Natural killer cell (primary cell): ENCODE measurements around the gene LRP8. TPM values are rescaled to one million over a fixed set of nuclear protein-coding genes. Genes with fewer than 3 reads are reported as not detected.
A peak's percentile ranks its signal among the peaks of the same experiment; 100 is the strongest.

Source experiments
- ATAC-seq, 3 donors: fragments of 150-1000 bp in 2 of 3; fragments of 200-7000 bp in 1 of 3; cut with Tn5 transposase; 1 replicate in 1 of 3; 2 replicates in 2 of 3; pipeline ENCODE4 v1.10.0; 2021; ENCODE audit warnings: mild to moderate bottlenecking in 2 of 3, moderate library complexity in 2 of 3
- DNase-seq, 2 donors: peaks; one replicate each; pipeline versions ENCODE4 v3.0.0 to v3.0.0-alpha.2; 2013 to 2021; ENCODE audit warnings: mixed read lengths in 1 of 2
- H3K27ac ChIP-seq: one replicate; pipeline ENCODE4 v1.5.1; 2013; ENCODE audit warnings: mild to moderate bottlenecking, low read length
- H3K27me3 ChIP-seq: one replicate; pipeline ENCODE4 v1.6.1; 2013; ENCODE audit warnings: low read length; ENCODE audit not compliant: control insufficient read depth, insufficient read depth
- H3K36me3 ChIP-seq: one replicate; pipeline ENCODE4 v1.6.1; 2013; ENCODE audit warnings: low read length; ENCODE audit not compliant: control insufficient read depth, insufficient read depth
- H3K4me1 ChIP-seq: one replicate; pipeline ENCODE4 v1.6.1; 2013; ENCODE audit warnings: low read length; ENCODE audit not compliant: control insufficient read depth, insufficient read depth
- H3K4me3 ChIP-seq: one replicate; pipeline ENCODE4 v1.5.1; 2013; ENCODE audit warnings: low read length
- H3K9me3 ChIP-seq: one replicate; pipeline ENCODE4 v1.6.1; 2013; ENCODE audit warnings: low read length; ENCODE audit not compliant: control insufficient read depth, insufficient read depth
- H3K27ac Mint-ChIP-seq, 2 donors: one replicate each; pipeline ENCODE4 v1.8.0; 2022; ENCODE audit warnings: mild to moderate bottlenecking in 2 of 2, mixed read lengths in 2 of 2, moderate library complexity in 1 of 2
- H3K27me3 Mint-ChIP-seq, 2 donors: one replicate each; pipeline ENCODE4 v1.8.0; 2022; ENCODE audit warnings: low read depth in 2 of 2, mixed read lengths in 2 of 2
- H3K36me3 Mint-ChIP-seq: one replicate; pipeline ENCODE4 v1.8.0; 2022; ENCODE audit warnings: mixed read lengths
- H3K4me1 Mint-ChIP-seq, 2 donors: one replicate each; pipeline ENCODE4 v1.8.0; 2022; ENCODE audit warnings: mixed read lengths in 2 of 2
- H3K4me3 Mint-ChIP-seq: one replicate; pipeline ENCODE4 v1.8.0; 2022; ENCODE audit warnings: mild to moderate bottlenecking, moderate library complexity, mixed read lengths
- H3K9me3 Mint-ChIP-seq, 2 donors: one replicate each; pipeline ENCODE4 v1.8.0; 2022; ENCODE audit warnings: mixed read lengths in 2 of 2
- WGBS: methylation state at CpG from one replicate; pipeline ENCODE4 v1.1.7; 2013; ENCODE audit warnings: missing lambda C conversion rate; ENCODE audit not compliant: insufficient coverage; 5-methylcytosine and 5-hydroxymethylcytosine counted together
- intact Hi-C: fragments of 100-400 bp; cut with micrococcal nuclease; formaldehyde crosslinking; loops from one replicate; pipeline ENCODE4 v1.14.2; 2022
- total RNA-seq, 4 donors: library from RNA; stranded (reverse); fragments of 120-200 nt in 1 of 4; gene quantifications; one replicate each; pipeline versions ENCODE4 v1.2.3 to v1.2.4, GENCODE V29; 2013 to 2022
- TF ChIP-seq, protein P1 (sequence below): fragments of 200-600 bp; IDR thresholded peaks from one replicate; pipeline ENCODE4 v1.8.0; 2022; ENCODE audit warnings: antibody characterized with exemption

The LRP8 gene
- total RNA-seq, 3 donors from 2014 or later (not counting 1 experiment from before 2014, with no cell fraction given): 23.2 to 27.3 (median 24.9) TPM

DNA sequence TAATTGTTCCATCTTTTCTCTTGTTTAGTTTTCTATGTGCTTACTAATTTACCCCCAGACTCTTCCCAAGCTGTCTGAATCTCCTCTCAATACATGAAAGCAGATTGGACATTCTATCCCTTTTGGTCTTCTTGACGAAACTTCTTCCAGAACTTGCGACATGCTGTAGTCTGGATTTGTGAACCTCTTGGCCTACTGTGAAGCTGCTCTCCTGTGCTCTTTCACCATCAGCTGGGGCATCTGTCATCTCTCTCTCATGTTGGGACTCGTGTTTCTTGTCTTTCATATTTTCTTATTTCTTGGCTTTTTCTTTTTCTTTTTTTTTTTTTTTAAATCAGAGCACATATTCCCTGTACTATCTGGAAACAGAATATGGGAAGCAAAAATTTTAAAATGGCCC, 124.4 kb downstream of the LRP8 start:
- Mint-ChIP-seq H3K36me3 (peaks cover 49% of the 10 kb centered on the region), H3K9me3 (peaks cover 2% of the 10 kb centered on the region in 2 donors), H3K4me3 (no peak overlapping the region), H3K4me1 (peaks cover 0 to 8% of the 10 kb centered on the region in 2 donors), H3K27me3 (no peaks in the 10 kb centered on the region), H3K27ac (no peak overlapping the region)
- intact Hi-C loops: no loop called here
- no peaks in the 10 kb centered on the region for H3K27me3 ChIP-seq
- no peak overlapping the region for H3K4me3 ChIP-seq
- H3K4me1 ChIP-seq: no peaks in the 10 kb centered on the region
- no peak overlapping the region for H3K27ac ChIP-seq
- TF ChIP-seq, protein P1, sequence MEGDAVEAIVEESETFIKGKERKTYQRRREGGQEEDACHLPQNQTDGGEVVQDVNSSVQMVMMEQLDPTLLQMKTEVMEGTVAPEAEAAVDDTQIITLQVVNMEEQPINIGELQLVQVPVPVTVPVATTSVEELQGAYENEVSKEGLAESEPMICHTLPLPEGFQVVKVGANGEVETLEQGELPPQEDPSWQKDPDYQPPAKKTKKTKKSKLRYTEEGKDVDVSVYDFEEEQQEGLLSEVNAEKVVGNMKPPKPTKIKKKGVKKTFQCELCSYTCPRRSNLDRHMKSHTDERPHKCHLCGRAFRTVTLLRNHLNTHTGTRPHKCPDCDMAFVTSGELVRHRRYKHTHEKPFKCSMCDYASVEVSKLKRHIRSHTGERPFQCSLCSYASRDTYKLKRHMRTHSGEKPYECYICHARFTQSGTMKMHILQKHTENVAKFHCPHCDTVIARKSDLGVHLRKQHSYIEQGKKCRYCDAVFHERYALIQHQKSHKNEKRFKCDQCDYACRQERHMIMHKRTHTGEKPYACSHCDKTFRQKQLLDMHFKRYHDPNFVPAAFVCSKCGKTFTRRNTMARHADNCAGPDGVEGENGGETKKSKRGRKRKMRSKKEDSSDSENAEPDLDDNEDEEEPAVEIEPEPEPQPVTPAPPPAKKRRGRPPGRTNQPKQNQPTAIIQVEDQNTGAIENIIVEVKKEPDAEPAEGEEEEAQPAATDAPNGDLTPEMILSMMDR: no peak
- peaks cover 53% of the 10 kb centered on the region for H3K36me3 ChIP-seq
- 99% methylated on average over 3 of the region's 3 CpGs for whole genome bisulfite sequencing
- no peak for DNase-seq
- peaks cover 11% of the 10 kb centered on the region for H3K9me3 ChIP-seq
- no peak for ATAC-seq

DNA sequence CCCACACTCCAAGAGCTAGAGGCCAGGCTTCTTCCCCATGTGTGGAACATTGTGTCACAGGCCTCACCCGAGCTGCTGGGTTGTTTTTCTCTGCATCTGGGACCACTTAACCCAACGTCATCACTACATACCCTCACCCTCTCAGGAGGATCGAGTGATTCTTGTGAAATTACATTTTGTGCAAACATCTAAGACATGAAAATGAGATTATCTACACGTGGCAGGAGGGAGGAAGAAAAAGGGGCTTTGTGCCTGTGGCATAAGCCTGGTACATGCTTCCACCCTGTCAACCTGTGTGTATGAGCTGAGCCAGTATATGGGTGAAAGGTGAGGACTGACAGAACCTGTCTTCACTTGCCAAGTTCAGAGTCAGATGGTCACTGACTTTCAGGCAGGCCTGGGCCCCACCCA, 129.6 kb downstream of the LRP8 start:
- Mint-ChIP-seq H3K27ac (peak overlapping the region; percentile 94 to 95), H3K4me1 (peaks cover 21 to 33% of the 10 kb centered on the region in 2 donors)
- intact Hi-C loops: no loop called here

DNA sequence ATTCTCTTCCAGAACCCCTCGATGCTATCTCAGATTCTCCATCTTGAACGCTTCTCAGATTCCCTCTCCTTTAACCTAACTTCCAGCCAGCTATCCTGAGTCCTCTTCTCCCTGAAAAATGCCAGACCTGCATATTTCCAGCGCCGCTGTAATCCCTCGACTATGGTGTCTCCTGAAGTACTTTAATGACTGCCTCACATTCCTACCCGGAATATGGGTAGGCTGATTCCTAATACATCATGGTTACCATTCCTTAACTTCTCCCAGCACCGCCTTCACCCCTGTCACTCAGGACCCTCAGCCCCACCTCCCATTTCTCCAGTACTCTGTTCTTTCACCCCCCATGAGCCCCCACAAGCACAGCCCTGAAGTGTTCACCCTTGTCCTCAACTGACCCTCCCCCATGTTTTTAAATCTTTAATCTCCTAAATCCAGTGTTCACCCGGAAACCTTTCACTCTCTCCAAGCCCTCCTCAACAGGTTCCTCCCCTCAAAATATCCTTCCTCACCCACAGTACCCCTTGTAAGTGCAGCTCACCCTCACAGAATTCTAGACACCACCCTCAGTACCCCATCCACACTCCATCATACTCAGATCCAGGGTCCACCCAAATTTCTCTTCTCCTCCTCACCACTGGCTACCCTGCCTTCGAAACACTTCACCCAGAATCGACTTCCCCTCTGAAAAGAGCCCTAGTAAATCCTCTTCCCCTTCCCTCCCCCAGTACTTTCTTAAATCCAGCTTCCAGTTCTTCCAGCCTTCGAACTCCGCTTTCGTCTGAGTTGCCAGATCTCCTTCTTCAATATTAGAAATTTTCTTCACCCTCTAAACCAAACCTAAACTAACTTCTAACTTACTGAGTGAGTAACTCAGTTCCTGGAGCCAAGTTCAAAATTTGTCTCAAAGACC, 130.3 kb downstream of the LRP8 start:
- TF ChIP-seq, protein P1: no peak
- Mint-ChIP-seq H3K4me1 (peaks cover 21 to 29% of the 10 kb centered on the region in 2 donors), H3K36me3 (peaks cover 7% of the 10 kb centered on the region), H3K27me3 (no peaks in the 10 kb centered on the region), H3K9me3 (no peaks in the 10 kb centered on the region), H3K4me3 (peak overlapping the region; percentile 92), H3K27ac (peak overlapping the region; percentile 94 to 95)
- intact Hi-C loops: no loop called here
- Histone ChIP-seq H3K4me1 (peaks cover 19% of the 10 kb centered on the region), H3K9me3 (no peaks in the 10 kb centered on the region), H3K36me3 (peaks cover 15% of the 10 kb centered on the region), H3K4me3 (peak overlapping the region; percentile 76), H3K27me3 (no peaks in the 10 kb centered on the region), H3K27ac (peak overlapping the region; percentile 94)
- ATAC-seq (no peak), DNase-seq (no peak)
- 32% methylated on average over 13 of the region's 13 CpGs for WGBS

More for the DNA sequence above, 129.6 kb downstream of the LRP8 start:
- Mint-ChIP-seq H3K4me3 (peak overlapping the region; percentile 92), H3K36me3 (peaks cover 14% of the 10 kb centered on the region), H3K27me3 (no peaks in the 10 kb centered on the region), H3K9me3 (no peaks in the 10 kb centered on the region)
- no peak for ATAC-seq
- no peak for DNase-seq
- Histone ChIP-seq H3K9me3 (no peaks in the 10 kb centered on the region), H3K4me1 (peaks cover 19% of the 10 kb centered on the region), H3K27me3 (no peaks in the 10 kb centered on the region), H3K4me3 (no peak overlapping the region), H3K27ac (no peak overlapping the region), H3K36me3 (peaks cover 21% of the 10 kb centered on the region)
- WGBS: 80% methylated on average over 4 of the region's 4 CpGs
- TF ChIP-seq, protein P1: no peak
